HUDEP-2 (cell line): Measurements from ENCODE around the gene VKORC1.

Experiments
- DNase-seq, 76 experiments: peaks; one replicate each; lab custom pipeline; 2025; ENCODE audit not compliant: unreplicated experiment in 76 of 76; lab: John Stamatoyannopoulos, UW

Gene VKORC1

DNA sequence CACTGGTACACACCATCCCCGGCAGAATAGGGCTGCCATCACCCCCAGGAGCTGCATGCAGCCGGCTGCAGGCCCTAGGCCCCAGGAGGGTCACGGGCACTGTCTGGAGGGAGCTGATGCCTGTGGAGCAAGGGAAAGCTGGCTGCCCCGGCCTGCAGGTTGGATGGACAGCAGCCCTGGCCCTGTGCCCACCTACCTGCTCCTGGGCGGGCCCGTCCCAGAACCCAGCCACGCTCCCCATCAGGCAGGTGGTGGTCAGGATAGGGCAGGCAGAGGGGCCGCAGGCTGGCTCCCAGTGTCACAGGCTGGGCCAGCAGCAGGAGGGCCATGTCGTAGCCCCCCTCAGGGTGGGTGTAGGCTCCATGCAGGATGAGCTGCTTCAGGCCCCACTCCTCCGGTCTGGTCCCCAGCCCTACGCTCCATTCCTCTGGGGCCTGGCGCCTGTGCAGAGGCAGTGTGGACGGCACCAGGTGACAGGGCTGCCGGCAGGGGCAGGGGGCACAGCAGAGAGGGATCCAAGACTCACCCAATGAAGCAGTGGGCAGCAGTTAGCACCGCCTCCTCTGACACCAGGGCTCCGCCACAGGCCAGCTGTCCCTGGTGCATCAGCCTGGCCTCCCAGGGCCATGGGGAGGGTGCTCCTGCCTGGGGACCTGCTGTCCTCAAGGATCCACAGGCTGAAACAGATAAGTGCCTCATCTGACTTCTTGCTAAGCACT lies 9.9 kb downstream of the VKORC1 start:
- DNase-seq, result no peak

DNA sequence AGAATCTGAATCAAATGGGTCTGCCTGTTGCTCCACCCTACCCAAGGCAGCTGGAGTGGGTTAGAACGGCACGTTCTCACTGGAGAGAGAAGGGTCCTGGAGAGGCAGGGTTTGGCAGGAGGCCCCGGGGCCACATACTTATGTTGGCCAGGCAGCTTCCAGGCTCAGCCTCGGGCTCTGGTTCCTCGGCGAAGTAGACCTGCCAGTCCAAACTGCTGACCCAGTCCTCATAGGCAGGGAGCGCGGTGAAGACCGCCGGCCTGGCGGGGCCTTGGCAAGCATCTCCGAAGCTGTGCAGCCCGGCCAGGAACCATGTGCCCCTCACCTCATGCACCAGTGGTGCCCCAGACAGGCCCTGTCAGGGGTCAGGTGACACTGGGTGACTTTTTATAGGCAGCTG lies 10.6 kb downstream of the VKORC1 start:
- DNase-seq, result no peak

DNA sequence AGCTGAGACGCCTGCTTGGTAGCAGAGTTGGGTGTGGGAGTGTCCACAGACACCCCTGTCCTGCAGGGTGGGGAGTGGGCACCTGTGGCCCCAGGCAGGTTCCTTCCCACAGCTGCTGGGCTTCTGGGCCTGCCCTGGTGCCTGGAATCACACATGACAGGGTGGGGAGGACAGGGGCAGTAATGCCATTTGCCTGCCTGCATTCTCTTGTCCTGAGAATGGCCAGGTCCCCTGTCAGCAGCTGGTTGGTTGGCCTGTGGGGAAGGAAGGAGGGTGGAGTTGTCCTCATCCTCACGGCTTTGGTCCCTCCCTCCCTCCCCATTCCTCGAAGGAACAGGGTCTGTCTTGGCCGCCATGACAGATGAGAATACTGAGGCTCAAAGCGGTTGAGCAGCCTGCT lies 11.0 kb downstream of the VKORC1 start:
- no peak for DNase-seq

DNA sequence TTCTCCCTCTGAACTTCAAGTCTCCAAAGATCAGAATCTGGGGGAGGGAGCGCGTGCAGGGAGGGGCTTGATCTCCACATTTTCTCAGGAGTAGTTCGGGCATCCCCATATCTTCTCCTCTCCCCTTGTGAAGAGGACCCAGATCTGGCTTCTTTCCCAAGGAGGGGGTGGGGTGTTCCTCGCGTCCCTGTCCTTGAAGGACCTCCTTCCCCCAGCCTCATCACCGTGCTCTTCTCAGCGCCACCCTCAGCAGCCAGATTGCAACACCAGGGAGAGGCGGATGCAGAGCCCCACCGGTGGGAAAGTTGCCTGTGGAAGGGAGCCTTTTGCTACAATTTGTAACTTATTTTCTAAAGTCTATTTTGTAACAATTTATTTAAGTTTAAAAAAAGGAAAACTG lies 11.5 kb downstream of the VKORC1 start:
- DNase-seq, result no peak

DNA sequence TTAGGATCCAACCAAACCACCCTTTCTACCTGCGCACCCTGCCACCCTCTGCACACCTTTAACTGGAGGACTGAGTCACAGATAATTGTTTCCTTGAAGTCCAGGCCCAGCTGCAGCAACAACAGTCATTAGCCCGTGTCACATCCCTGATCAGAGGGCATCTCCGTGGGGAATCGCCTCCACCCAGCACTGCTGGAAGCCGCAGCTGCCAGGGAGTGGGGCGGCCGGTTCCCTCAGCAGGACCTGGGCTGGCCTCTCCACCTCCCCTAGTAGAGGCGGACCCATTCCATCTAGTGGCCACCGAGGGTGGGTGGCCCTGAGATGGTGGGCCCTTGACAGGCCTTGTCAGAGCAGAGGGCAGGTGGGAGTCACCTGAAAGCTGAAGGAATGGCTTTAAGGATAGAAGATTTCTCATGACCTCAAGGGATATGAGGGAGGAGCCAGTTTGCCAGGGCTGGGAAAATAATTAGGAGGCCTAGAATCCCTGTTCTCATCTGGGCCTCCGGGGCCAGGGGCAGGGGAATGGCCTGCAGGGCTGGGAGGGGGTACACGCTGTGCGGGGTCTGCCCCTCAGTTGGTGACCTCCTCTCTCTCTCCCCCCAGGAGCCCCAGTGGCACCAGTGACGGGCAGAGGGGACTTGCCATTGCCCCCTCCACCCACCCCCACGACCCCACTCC lies 12.1 kb downstream of the VKORC1 start:
- no peak for DNase-seq

- DNase-seq, result no peak
These were observed 12.9 kb downstream of the VKORC1 start for GRCh38 chr16:31081428-31082351.

GRCh38 chr16:31080756-31081419 lies 13.7 kb downstream of the VKORC1 start:
- DNase-seq, result no peak

- no peak for DNase-seq
These were observed 14.5 kb downstream of the VKORC1 start for GRCh38 chr16:31080035-31080629.

DNA sequence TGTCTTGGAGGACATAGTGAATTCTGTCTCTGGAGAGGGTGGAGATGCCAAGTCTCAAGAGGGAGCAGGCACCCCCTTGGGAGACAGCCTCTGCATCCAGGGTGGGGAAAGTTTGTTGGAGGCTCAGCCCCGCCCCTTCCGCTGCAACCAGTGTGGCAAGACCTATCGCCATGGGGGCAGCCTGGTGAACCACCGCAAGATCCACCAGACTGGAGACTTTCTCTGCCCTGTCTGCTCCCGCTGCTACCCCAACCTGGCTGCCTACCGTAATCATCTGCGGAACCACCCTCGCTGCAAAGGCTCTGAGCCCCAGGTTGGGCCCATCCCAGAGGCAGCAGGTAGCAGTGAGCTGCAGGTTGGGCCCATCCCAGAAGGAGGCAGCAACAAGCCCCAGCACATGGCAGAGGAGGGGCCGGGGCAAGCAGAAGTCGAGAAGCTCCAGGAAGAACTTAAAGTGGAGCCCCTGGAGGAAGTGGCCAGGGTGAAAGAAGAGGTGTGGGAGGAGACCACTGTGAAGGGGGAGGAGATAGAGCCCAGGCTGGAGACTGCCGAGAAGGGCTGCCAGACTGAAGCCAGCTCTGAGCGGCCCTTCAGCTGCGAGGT lies 15.2 kb downstream of the VKORC1 start:
- DNase-seq, result no peak

DNA sequence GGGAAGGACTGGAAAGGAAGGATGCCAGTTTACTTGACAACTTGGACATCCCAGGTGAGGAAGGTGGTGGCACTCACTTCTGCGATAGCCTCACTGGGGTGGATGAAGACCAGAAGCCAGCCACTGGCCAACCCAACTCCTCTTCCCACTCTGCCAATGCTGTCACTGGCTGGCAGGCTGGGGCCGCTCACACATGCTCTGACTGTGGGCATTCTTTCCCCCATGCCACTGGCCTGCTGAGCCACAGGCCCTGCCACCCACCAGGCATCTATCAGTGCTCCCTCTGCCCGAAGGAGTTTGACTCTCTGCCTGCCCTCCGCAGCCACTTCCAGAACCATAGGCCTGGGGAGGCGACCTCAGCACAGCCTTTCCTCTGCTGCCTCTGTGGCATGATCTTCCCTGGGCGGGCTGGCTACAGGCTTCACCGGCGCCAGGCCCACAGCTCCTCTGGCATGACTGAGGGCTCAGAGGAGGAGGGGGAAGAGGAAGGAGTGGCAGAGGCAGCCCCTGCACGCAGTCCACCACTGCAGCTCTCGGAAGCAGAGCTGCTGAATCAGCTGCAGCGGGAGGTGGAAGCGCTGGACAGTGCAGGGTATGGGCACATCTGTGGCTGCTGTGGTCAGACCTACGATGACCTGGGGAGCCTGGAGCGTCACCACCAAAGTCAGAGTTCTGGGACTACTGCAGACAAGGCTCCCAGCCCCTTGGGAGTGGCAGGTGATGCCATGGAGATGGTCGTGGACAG lies 15.8 kb downstream of the VKORC1 start:
- DNase-seq, result no peak

DNA sequence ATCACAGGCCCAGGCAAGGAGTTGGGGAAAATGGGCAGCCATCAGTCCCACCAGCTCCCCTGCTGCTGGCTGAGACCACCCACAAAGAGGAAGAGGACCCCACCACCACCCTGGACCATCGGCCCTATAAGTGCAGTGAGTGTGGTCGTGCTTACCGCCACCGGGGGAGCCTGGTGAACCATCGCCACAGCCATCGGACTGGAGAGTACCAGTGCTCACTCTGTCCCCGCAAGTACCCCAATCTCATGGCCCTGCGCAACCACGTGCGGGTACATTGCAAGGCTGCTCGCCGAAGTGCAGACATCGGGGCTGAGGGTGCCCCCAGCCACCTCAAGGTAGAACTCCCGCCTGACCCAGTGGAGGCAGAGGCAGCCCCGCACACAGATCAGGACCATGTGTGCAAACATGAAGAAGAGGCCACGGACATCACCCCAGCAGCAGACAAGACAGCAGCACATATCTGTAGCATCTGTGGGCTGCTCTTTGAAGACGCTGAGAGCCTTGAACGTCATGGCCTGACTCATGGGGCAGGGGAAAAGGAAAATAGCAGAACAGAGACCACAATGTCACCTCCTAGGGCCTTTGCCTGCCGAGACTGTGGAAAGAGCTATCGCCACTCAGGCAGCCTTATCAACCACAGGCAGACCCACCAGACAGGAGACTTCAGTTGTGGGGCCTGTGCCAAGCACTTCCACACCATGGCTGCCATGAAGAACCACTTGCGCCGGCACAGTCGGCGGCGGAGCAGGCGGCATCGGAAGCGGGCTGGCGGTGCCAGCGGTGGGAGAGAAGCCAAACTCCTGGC lies 16.8 kb downstream of the VKORC1 start:
- DNase-seq, result peak in 20 of 76 experiments; percentile 4 to 44 (median 23)

DNA sequence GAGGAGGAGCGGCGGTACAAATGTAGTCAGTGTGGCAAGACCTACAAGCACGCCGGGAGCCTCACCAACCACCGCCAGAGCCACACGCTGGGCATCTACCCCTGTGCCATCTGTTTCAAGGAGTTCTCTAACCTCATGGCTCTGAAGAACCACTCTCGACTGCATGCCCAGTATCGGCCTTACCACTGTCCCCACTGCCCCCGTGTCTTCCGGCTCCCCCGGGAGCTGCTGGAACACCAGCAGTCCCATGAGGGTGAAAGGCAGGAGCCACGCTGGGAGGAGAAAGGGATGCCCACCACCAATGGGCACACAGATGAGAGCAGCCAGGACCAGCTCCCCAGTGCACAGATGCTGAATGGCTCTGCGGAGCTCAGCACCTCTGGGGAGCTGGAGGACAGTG lies 17.6 kb downstream of the VKORC1 start:
- no peak for DNase-seq

GRCh38 chr16:31076319-31076718 lies 18.3 kb downstream of the VKORC1 start:
- no peak for DNase-seq

DNA sequence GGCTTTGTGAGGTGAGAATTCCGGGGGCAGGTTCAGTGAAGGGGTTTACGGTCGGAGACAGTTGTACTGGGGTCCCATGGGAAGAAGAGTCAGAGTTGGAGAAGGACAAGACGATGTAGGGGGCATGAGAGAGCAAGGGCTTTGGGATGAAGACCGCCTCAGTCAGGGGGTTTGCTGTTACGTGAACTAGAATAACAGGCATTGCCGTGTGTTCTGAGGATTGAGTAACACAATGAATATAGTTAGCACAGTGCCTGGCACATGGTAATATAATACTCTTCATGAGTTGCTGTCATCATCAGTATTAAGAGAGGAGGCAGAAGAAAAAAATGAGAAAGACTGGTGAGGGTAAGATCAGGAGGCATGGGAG lies 19.8 kb downstream of the VKORC1 start:
- DNase-seq, result no peak

- peak in 75 of 76 experiments; percentile 69 to 98 (median 96) for DNase-seq
These were observed 20.4 kb downstream of the VKORC1 start, which contains the start of the genes ZNF646 and ZNF668 for GRCh38 chr16:31073970-31074813. ZNF646 (plus strand) TSS chr16:31074422; CDS start chr16:31076325, 1,903 bp downstream. ZNF668 (minus strand) TSS chr16:31074240; CDS start chr16:31064459, 9,781 bp downstream.

DNA sequence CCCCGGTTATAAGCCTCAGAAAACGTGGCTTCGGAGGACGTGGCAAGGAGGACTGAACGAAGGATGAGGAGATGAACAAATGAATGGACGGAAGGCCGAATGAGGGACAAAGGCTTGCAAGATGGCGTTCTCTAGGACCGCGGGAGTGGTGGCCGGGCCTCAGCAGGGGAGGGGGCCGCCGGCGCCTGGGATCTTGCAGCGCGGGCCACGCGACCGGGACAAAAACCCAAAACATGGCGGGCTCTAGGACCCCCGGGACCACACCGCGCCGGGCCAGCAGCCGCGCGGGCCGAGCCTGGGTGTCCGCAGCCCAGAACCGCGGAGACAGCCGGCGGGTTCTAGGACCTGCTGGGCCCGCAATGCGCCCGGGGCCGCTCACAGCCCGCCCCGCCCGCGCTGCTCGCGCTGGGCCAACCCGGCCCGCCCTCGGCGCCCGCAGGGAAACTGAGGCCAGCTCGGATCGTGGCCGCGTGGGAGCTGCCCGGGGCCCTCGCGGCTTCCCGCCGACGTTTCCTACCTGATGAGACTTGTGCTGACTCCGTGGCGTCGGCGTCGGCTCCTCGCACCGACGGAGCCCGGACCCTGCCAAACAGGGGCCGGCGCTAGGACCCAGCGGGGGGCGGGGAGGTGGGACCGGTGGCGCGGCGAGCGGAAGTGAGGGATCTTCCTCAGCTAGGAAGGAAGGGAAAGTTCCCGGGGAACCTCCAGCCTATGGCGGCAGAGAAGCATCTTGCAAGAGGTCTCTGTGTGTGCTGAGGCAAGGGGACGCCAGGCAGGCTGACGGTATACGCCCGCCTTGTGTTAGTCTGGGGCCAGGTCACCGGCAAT lies 21.2 kb downstream of the VKORC1 start:
- peak in 71 of 76 experiments; percentile 26 to 91 (median 78) for DNase-seq
